ENCODE results near the gene CLCNKB.
"Not testable (repeated sequence)": the region's sequence is repeated elsewhere in the genome, so short reads cannot be mapped to it uniquely, and the experiment has no call there.

CLCNKB gene

DNA sequence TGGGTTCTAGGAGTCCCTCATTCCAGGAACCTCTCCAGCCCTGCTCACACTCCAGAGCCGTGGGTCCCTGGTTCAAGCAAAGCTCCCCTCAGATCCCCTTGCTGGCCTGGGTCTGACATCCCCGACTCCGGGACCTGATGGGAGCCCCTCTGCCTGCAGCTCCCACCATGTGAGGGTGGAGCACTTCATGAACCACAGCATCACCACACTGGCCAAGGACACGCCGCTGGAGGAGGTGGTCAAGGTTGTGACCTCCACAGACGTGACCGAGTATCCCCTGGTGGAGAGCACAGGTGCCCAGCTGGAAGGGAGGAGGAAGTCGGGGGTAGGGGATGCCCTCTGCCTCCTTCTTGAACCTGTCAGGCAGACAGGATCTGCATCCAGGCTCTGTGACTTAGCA is 12.0 kb upstream of the CLCNKB start:
- Histone ChIP-seq H3K27ac (ENCODE audit: insufficient read depth, low read length, poor library complexity, severe bottlenecking) (no peak overlapping the region), H3K4me3 (ENCODE audit: insufficient read depth, low read depth, low read length, poor library complexity, severe bottlenecking) (no peak overlapping the region), H3K27me3 (replicated peaks; ENCODE audit: control insufficient read depth, insufficient read depth, low read length, poor library complexity, severe bottlenecking) (no peaks in the 10 kb centered on the region), H3K36me3 (ENCODE audit: control insufficient read depth, insufficient read depth, low read length) (no peaks in the 10 kb centered on the region), H3K9me3 (ENCODE audit: control insufficient read depth, low read length) (no peaks in the 10 kb centered on the region), H3K4me1 (ENCODE audit: control insufficient read depth, insufficient read depth, low read length, poor library complexity, severe bottlenecking) (peaks cover 8% of the 10 kb centered on the region)
- DNase-seq, result no peak

GRCh38 chr1:16032388-16033102 is 11.0 kb upstream of the CLCNKB start:
- H3K4me3 ChIP-seq (ENCODE audit: insufficient read depth, low read depth, low read length, poor library complexity, severe bottlenecking), result no peak overlapping the region
- no peak for DNase-seq
- no peak overlapping the region for H3K27ac ChIP-seq (ENCODE audit: insufficient read depth, low read length, poor library complexity, severe bottlenecking)
- no peaks in the 10 kb centered on the region for H3K36me3 ChIP-seq (ENCODE audit: control insufficient read depth, insufficient read depth, low read length)
- no peaks in the 10 kb centered on the region for H3K27me3 ChIP-seq (replicated peaks; ENCODE audit: control insufficient read depth, insufficient read depth, low read length, poor library complexity, severe bottlenecking)
- no peaks in the 10 kb centered on the region for H3K4me1 ChIP-seq (ENCODE audit: control insufficient read depth, insufficient read depth, low read length, poor library complexity, severe bottlenecking)
- no peaks in the 10 kb centered on the region for H3K9me3 ChIP-seq (ENCODE audit: control insufficient read depth, low read length)

- not testable (repeated sequence) for H3K4me3 ChIP-seq (ENCODE audit: insufficient read depth, low read depth, low read length, poor library complexity, severe bottlenecking); H3K9me3 ChIP-seq (ENCODE audit: control insufficient read depth, low read length); H3K4me1 ChIP-seq (ENCODE audit: control insufficient read depth, insufficient read depth, low read length, poor library complexity, severe bottlenecking); H3K27ac ChIP-seq (ENCODE audit: insufficient read depth, low read length, poor library complexity, severe bottlenecking); DNase-seq; H3K27me3 ChIP-seq (replicated peaks; ENCODE audit: control insufficient read depth, insufficient read depth, low read length, poor library complexity, severe bottlenecking); H3K36me3 ChIP-seq (ENCODE audit: control insufficient read depth, insufficient read depth, low read length)
Observed at GRCh38 chr1:16033103-16033632, 10.4 kb upstream of the CLCNKB start.

DNA sequence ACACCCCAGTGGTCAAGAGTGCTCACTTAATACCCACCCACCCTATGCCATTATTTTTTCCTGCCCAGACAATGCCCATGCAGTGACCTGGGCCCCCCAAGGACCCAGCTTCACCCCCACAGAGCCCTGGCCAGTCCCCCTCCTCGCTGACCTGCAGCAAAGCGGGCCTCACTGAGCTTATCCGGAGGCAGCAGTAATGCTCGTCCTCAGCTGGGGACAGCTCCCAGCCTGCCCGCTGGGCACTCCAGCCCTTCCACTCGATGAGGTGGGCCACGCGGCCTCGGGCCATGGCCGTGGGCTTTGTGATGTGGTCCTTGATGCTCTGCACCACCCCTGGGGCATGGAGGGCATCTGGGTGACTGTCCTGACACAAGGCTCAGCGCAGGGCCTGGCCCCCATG is 7.1 kb upstream of the CLCNKB start:
- H3K9me3 ChIP-seq (ENCODE audit: control insufficient read depth, low read length); DNase-seq; H3K27me3 ChIP-seq (replicated peaks; ENCODE audit: control insufficient read depth, insufficient read depth, low read length, poor library complexity, severe bottlenecking); H3K4me1 ChIP-seq (ENCODE audit: control insufficient read depth, insufficient read depth, low read length, poor library complexity, severe bottlenecking); H3K27ac ChIP-seq (ENCODE audit: insufficient read depth, low read length, poor library complexity, severe bottlenecking); H3K4me3 ChIP-seq (ENCODE audit: insufficient read depth, low read depth, low read length, poor library complexity, severe bottlenecking); H3K36me3 ChIP-seq (ENCODE audit: control insufficient read depth, insufficient read depth, low read length): not testable (repeated sequence)

DNA sequence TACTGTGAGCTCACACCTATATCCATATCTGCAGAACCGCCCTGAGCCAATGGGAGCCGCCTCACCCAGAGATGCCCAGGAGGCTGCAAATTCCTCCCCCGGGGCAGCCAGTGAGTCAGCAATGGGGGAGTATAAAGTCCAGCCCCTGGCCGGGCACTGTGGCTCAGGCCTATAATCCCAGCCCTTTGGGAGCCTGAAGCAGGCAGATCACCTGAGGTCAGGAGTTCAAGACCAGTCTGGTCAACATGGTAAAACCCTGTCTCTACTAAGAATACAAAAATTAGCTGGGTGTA is 5.0 kb upstream of the CLCNKB start:
- H3K27ac ChIP-seq (ENCODE audit: insufficient read depth, low read length, poor library complexity, severe bottlenecking), result no peak overlapping the region
- DNase-seq, result no peak
- no peaks in the 10 kb centered on the region for H3K27me3 ChIP-seq (replicated peaks; ENCODE audit: control insufficient read depth, insufficient read depth, low read length, poor library complexity, severe bottlenecking)
- H3K9me3 ChIP-seq (ENCODE audit: control insufficient read depth, low read length), result no peaks in the 10 kb centered on the region
- H3K4me1 ChIP-seq (ENCODE audit: control insufficient read depth, insufficient read depth, low read length, poor library complexity, severe bottlenecking), result no peaks in the 10 kb centered on the region
- no peak overlapping the region for H3K4me3 ChIP-seq (ENCODE audit: insufficient read depth, low read depth, low read length, poor library complexity, severe bottlenecking)
- no peaks in the 10 kb centered on the region for H3K36me3 ChIP-seq (ENCODE audit: control insufficient read depth, insufficient read depth, low read length)

DNA sequence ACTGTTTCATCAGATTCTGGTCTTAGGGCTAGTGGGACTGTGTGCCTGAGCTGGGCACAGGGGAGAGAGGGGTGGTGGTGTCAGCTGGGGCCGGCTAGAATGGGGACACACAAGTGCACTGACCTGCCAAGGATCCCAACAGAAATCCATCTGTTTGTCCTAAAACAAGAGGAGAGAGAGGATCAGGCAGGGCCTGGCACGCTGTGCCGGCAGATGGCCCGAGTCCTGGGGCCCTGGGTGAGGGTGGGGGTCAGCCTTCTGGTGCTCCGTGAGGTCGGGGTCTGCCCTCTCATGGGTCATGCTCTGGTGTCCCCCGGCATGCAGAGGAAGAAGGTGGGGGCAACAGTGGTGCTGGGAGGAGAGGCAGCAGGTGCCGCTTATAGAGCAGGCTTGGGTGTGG is 3.7 kb upstream of the CLCNKB start:
- H3K27me3 ChIP-seq (replicated peaks; ENCODE audit: control insufficient read depth, insufficient read depth, low read length, poor library complexity, severe bottlenecking); H3K4me1 ChIP-seq (ENCODE audit: control insufficient read depth, insufficient read depth, low read length, poor library complexity, severe bottlenecking); H3K4me3 ChIP-seq (ENCODE audit: insufficient read depth, low read depth, low read length, poor library complexity, severe bottlenecking): not testable (repeated sequence)

DNA sequence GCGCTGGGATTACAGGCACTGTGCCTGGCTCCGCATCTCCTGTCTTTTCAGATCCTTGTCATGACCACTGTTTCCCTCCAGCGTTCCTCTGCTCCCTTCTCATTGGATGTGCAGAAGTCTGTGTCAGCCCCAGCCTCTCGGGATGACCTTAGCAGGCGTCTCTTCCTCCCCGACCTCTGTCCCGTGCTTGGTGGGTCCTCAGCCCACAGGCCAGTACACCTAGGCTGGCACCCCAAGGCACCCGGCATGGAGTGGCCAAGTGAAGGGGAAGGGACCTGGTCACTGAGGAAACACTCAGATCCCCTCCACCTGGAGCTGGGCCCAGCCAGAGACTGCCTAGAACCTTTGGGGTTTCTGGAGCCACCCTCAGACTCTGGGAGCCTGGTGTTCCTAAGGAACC is 2.4 kb upstream of the CLCNKB start:
- H3K27ac ChIP-seq (ENCODE audit: insufficient read depth, low read length, poor library complexity, severe bottlenecking), result no peak overlapping the region
- no peaks in the 10 kb centered on the region for H3K4me1 ChIP-seq (ENCODE audit: control insufficient read depth, insufficient read depth, low read length, poor library complexity, severe bottlenecking)
- H3K4me3 ChIP-seq (ENCODE audit: insufficient read depth, low read depth, low read length, poor library complexity, severe bottlenecking), result no peak overlapping the region
- DNase-seq, result no peak
- no peaks in the 10 kb centered on the region for H3K27me3 ChIP-seq (replicated peaks; ENCODE audit: control insufficient read depth, insufficient read depth, low read length, poor library complexity, severe bottlenecking)
- H3K9me3 ChIP-seq (ENCODE audit: control insufficient read depth, low read length), result no peaks in the 10 kb centered on the region
- no peaks in the 10 kb centered on the region for H3K36me3 ChIP-seq (ENCODE audit: control insufficient read depth, insufficient read depth, low read length)

More for the DNA sequence above, 3.7 kb upstream of the CLCNKB start:
- H3K27ac ChIP-seq (ENCODE audit: insufficient read depth, low read length, poor library complexity, severe bottlenecking); H3K9me3 ChIP-seq (ENCODE audit: control insufficient read depth, low read length); H3K36me3 ChIP-seq (ENCODE audit: control insufficient read depth, insufficient read depth, low read length); DNase-seq: not testable (repeated sequence)

GRCh38 chr1:16042096-16042495 is 1.5 kb upstream of the CLCNKB start:
- Histone ChIP-seq H3K4me1 (ENCODE audit: control insufficient read depth, insufficient read depth, low read length, poor library complexity, severe bottlenecking) (no peaks in the 10 kb centered on the region), H3K36me3 (ENCODE audit: control insufficient read depth, insufficient read depth, low read length) (no peaks in the 10 kb centered on the region), H3K4me3 (ENCODE audit: insufficient read depth, low read depth, low read length, poor library complexity, severe bottlenecking) (no peak overlapping the region), H3K27ac (ENCODE audit: insufficient read depth, low read length, poor library complexity, severe bottlenecking) (no peak overlapping the region), H3K9me3 (ENCODE audit: control insufficient read depth, low read length) (no peaks in the 10 kb centered on the region), H3K27me3 (replicated peaks; ENCODE audit: control insufficient read depth, insufficient read depth, low read length, poor library complexity, severe bottlenecking) (no peaks in the 10 kb centered on the region)
- DNase-seq, result no peak

- H3K4me1 ChIP-seq (ENCODE audit: control insufficient read depth, insufficient read depth, low read length, poor library complexity, severe bottlenecking); H3K27me3 ChIP-seq (replicated peaks; ENCODE audit: control insufficient read depth, insufficient read depth, low read length, poor library complexity, severe bottlenecking); H3K4me3 ChIP-seq (ENCODE audit: insufficient read depth, low read depth, low read length, poor library complexity, severe bottlenecking); H3K27ac ChIP-seq (ENCODE audit: insufficient read depth, low read length, poor library complexity, severe bottlenecking); H3K36me3 ChIP-seq (ENCODE audit: control insufficient read depth, insufficient read depth, low read length); DNase-seq; H3K9me3 ChIP-seq (ENCODE audit: control insufficient read depth, low read length): not testable (repeated sequence)
Observed at GRCh38 chr1:16042654-16043053, 928 bp upstream of the CLCNKB start.

DNA sequence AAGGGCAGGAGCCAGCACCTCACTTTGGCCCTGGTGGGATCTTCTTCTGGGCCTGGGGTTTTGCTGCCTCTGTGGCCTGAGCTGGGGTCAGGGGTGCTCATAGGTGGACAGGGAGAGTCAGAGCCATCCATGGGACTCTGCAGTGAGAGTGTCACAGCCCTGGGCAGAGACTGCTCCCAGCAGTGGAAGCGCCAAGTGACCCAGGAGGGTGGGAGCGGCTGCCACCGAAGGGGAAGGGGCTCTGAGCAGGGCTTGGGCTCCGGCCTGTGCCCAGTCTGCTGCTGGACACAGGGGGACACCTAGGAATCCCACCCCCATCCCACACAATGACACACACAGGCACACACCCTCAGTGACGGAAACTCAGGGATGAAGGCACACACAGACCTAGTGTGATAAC is 368 bp downstream of the CLCNKB start:
- Histone ChIP-seq H3K36me3 (ENCODE audit: control insufficient read depth, insufficient read depth, low read length) (no peaks in the 10 kb centered on the region), H3K4me3 (ENCODE audit: insufficient read depth, low read depth, low read length, poor library complexity, severe bottlenecking) (no peak overlapping the region), H3K27ac (ENCODE audit: insufficient read depth, low read length, poor library complexity, severe bottlenecking) (no peak overlapping the region), H3K27me3 (replicated peaks; ENCODE audit: control insufficient read depth, insufficient read depth, low read length, poor library complexity, severe bottlenecking) (no peaks in the 10 kb centered on the region), H3K9me3 (ENCODE audit: control insufficient read depth, low read length) (no peaks in the 10 kb centered on the region), H3K4me1 (ENCODE audit: control insufficient read depth, insufficient read depth, low read length, poor library complexity, severe bottlenecking) (peaks cover 8% of the 10 kb centered on the region)
- DNase-seq, result no peak
